Anterior cingulate cortex (tissue), 58 donors: ENCODE measurements around the gene RUNX2.

Source experiments
- DNase-seq, 58 donors: peaks; one replicate each; lab custom pipeline; 2025; lab: John Stamatoyannopoulos, UW

Gene RUNX2

DNA sequence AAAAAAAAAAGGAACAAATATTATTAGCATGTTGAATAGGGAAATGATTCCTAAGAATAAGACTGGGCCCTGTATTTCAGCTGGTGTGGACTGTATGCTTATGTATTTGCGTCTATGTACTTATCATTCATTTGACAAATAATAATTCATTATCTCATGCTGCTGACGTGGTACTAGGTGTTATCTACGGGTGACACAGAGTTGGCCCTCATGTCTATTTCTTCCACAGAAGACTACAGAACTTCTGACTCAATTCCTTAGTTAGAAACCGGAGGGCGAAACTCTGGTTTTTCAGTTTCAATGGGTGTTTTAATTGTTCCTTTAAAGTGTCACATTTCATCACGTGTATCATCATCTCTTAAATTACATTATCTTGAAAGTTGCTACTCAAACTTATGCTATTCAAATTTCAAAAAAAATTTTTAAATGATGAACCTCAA lies 381.7 kb downstream of the RUNX2 start:
- no peak for DNase-seq

- peak in 1 of 58 donors; percentile 3 for DNase-seq
Measured at GRCh38 chr6:45710304-45710821, 382.2 kb downstream of the RUNX2 start.

DNA sequence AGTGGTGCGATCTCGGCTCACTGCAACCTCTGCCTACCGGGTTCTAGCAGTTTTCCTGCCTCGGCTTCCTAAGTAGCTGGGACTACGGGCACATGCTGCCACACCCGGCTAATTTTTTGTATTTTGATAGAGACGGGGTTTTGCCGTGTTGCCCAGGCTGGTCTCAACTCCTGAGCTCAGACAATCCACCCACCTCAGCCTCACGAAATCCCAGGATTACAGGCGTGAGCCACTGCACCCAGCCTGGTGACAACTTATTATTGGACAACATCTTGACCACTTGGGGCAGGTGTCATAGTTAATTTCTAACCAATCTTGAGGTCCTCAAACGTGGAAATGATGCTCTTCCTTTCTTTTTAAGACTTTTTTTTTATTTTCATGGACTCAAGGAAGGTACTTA lies 383.9 kb downstream of the RUNX2 start:
- DNase-seq: no peak

DNA sequence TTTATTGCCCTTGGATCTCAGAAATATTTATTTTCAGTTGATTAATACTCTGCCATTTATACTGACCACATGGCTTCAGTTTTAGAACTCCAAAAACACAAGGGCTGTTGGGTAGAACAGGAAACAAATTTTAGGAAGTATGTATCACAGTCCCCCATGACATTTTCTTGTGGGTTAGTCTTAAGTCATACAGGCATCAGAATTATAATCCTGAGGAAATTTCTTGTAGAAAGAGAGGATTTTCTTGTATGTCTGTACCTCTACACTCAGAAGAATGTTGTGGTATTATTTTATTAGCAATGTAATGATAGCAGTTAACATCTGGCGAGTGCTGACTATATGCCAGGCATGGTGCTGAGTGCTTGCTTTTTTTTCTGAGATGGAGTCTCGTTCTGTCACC lies 384.7 kb downstream of the RUNX2 start:
- no peak for DNase-seq
